CD4-positive, alpha-beta T cell (primary cell): ENCODE results near the gene C18orf32. TPM values are rescaled to one million over a fixed set of nuclear protein-coding genes. Genes with fewer than 3 reads are reported as not detected.
A peak's percentile ranks its signal among the peaks of the same experiment; 100 is the strongest.

ENCODE experiments used
- ATAC-seq: fragments of 200-7000 bp; cut with Tn5 transposase; one replicate; pipeline ENCODE4 v1.10.0; 2022; ENCODE audit warnings: mild to moderate bottlenecking; ENCODE audit not compliant: poor library complexity
- CTCF ChIA-PET: fragments of 350-600 bp; sonication (Branson Sonifier 250); formaldehyde crosslinking; loops from one replicate; lab custom pipeline; 2021; ENCODE audit warnings: antibody characterized with exemption, inconsistent platforms; lab: Charles Lee
- POLR2A ChIA-PET: fragments of 350-600 bp; sonication (Branson Sonifier 250); formaldehyde crosslinking; loops from one replicate; lab custom pipeline; 2021; ENCODE audit warnings: antibody characterized with exemption, inconsistent platforms; lab: Charles Lee
- DNase-seq, 14 experiments: peaks; one replicate each; pipeline ENCODE4 v3.0.0-alpha.2; 2013 to 2020; ENCODE audit warnings: mixed read lengths in 2 of 14
- H3K27ac ChIP-seq, 2 donors: one replicate each; pipeline versions ENCODE4 v1.5.1 to v1.7.0; 2013; ENCODE audit warnings: low read length in 2 of 2, low read depth in 1 of 2, mild to moderate bottlenecking in 1 of 2
- H3K27me3 ChIP-seq, 2 experiments: 1 replicate in 1 of 2; 2 replicates in 1 of 2; pipeline versions ENCODE4 v1.6.1 to v1.7.0; 2013; ENCODE audit warnings: low read length in 2 of 2, control low read depth in 1 of 2, mild to moderate bottlenecking in 1 of 2, moderate library complexity in 1 of 2; ENCODE audit not compliant: insufficient read depth in 2 of 2, control insufficient read depth in 1 of 2
- H3K36me3 ChIP-seq: one replicate; pipeline ENCODE4 v1.6.1; 2013; ENCODE audit warnings: low read length, control low read depth; ENCODE audit not compliant: insufficient read depth
- H3K4me1 ChIP-seq: one replicate; pipeline ENCODE4 v1.6.1; 2013; ENCODE audit warnings: low read length, control low read depth; ENCODE audit not compliant: insufficient read depth
- H3K4me3 ChIP-seq: one replicate; pipeline ENCODE4 v1.5.1; 2013; ENCODE audit warnings: mild to moderate bottlenecking, low read length, moderate library complexity
- H3K9me3 ChIP-seq, 2 experiments: 1 replicate in 1 of 2; 2 replicates in 1 of 2; pipeline versions ENCODE4 v1.6.1 to v1.7.0; 2013; ENCODE audit warnings: low read length in 2 of 2, mild to moderate bottlenecking in 2 of 2, control low read depth in 1 of 2, moderate library complexity in 1 of 2; ENCODE audit not compliant: control insufficient read depth in 1 of 2, insufficient read depth in 1 of 2
- H3K27ac Mint-ChIP-seq: one replicate; pipeline ENCODE4 v1.8.0; 2020; ENCODE audit warnings: mixed read lengths
- H3K27me3 Mint-ChIP-seq: one replicate; pipeline ENCODE4 v1.8.0; 2021; ENCODE audit warnings: mixed read lengths
- H3K36me3 Mint-ChIP-seq: one replicate; pipeline ENCODE4 v1.8.0; 2021; ENCODE audit warnings: low read depth, mixed read lengths
- H3K4me1 Mint-ChIP-seq: one replicate; pipeline ENCODE4 v1.8.0; 2021; ENCODE audit warnings: low read depth, mixed read lengths
- H3K4me3 Mint-ChIP-seq: one replicate; pipeline ENCODE4 v1.8.0; 2020; ENCODE audit warnings: mild to moderate bottlenecking, mixed read lengths
- H3K9me3 Mint-ChIP-seq: one replicate; pipeline ENCODE4 v1.8.0; 2020; ENCODE audit warnings: mixed read lengths
- CTCF ChIP-seq: fragments of 200-600 bp; IDR thresholded peaks from one replicate; pipeline ENCODE4 v1.8.0; 2022; ENCODE audit warnings: antibody characterized with exemption, mild to moderate bottlenecking
- intact Hi-C, 2 experiments: fragments of 100-400 bp; cut with DNase I in 1 of 2; cut with micrococcal nuclease in 1 of 2; formaldehyde crosslinking; loops; one replicate each; pipeline versions ENCODE4 v1.15.1 to v1.9.0; 2023 to 2025; cut with DNase I, micrococcal nuclease
- polyA plus RNA-seq, 2 donors: library from polyadenylated mRNA; unstranded; fragments of 120-200 nt; gene quantifications; one replicate each; pipeline ENCODE4 v1.2.1, GENCODE V29; 2013
- total RNA-seq, 174 experiments: library from RNA in 2 of 174; stranded (reverse) in 2 of 174; gene quantifications; one replicate each; pipeline ENCODE4 v1.2.3 and lab custom pipeline; 2021 to 2026

C18orf32 gene
- total RNA-seq (10 to 100 TPM; 38.2 to 40.1 TPM), total RNA-seq (lab: John Stamatoyannopoulos, UW) (1.9 to 26.5 (median 9.5) reads per million in 172 experiments)
- polyA plus RNA-seq (2013, experiment 1 of 2): 51.9 TPM
- 51.3 TPM for polyA plus RNA-seq (2013, experiment 2 of 2)

- ChIA-PET POLR2A (interaction anchor here (0.6 to 2.8 kb wide), 12 partner anchors 9 to 1547 kb away, joined by 3 to 44 read pairs (median 4); partner anchors contain the start of genes ACAA2, CFAP53, DYM and LIPG), CTCF (interaction anchor here (0.6 to 1.4 kb wide), 7 partner anchors 24 to 795 kb away, joined by 3 read pairs; no protein-coding TSS in a partner anchor)
- H3K4me1 ChIP-seq: peaks cover 51% of the 10 kb centered on the region
- TF ChIP-seq CTCF: no peak
- H3K36me3 ChIP-seq: peaks cover 53% of the 10 kb centered on the region
- no peaks in the 10 kb centered on the region for H3K9me3 Mint-ChIP-seq
- peak within 1 kb of the TSS; percentile 89 for H3K4me3 ChIP-seq
- H3K36me3 Mint-ChIP-seq: peaks cover 82% of the 10 kb centered on the region
- H3K27me3 Mint-ChIP-seq: no peaks in the 10 kb centered on the region
- intact Hi-C loops: loop anchor here (1.0 to 10.0 kb wide), 9 partner anchors 26 to 1688 kb away; partner anchors contain the start of genes DYM (in 2 of the 2), CFAP53 (in 1 of the 2), CTIF (in 1 of the 2) and CXXC1 (in 1 of the 2)
- no peaks in the 10 kb centered on the region for H3K9me3 ChIP-seq
- H3K27ac Mint-ChIP-seq: peak within 1 kb of the TSS; percentile 93
- peak within 1 kb of the TSS; percentile 84 to 89 for H3K27ac ChIP-seq
- peak; percentile 87 for ATAC-seq
- peak; percentile 85 to 96 (median 92) for DNase-seq
- H3K27me3 ChIP-seq: no peaks in the 10 kb centered on the region
- peaks cover 66% of the 10 kb centered on the region for H3K4me1 Mint-ChIP-seq
- H3K4me3 Mint-ChIP-seq: peak within 1 kb of the TSS; percentile 96
Observed at GRCh38 chr18:49486953-49487710, at the start of gene C18orf32. TSS of gene C18orf32 (minus strand) at chr18:49487234. CDS start at chr18:49483748, 3,486 bp downstream.

- H3K36me3 ChIP-seq: no peaks in the 10 kb centered on the region
- no peak overlapping the region for H3K4me3 Mint-ChIP-seq
- H3K4me3 ChIP-seq: no peak overlapping the region
- intact Hi-C loops: no loop called here
- no peak overlapping the region for H3K27ac Mint-ChIP-seq
- no peaks in the 10 kb centered on the region for H3K4me1 ChIP-seq
- no peak for TF ChIP-seq CTCF
- DNase-seq: no peak
- ChIA-PET POLR2A (no interaction called here), CTCF (no interaction called here)
- no peaks in the 10 kb centered on the region for H3K9me3 Mint-ChIP-seq
- H3K4me1 Mint-ChIP-seq: no peaks in the 10 kb centered on the region
- ATAC-seq: no peak
- no peak overlapping the region for H3K27ac ChIP-seq
- peaks cover 0 to 5% of the 10 kb centered on the region in 2 experiments for H3K27me3 ChIP-seq
- no peaks in the 10 kb centered on the region for H3K36me3 Mint-ChIP-seq
- H3K27me3 Mint-ChIP-seq: peaks cover 17% of the 10 kb centered on the region
- peaks cover 4 to 6% of the 10 kb centered on the region in 2 experiments for H3K9me3 ChIP-seq
Observed at GRCh38 chr18:49534846-49535601, 48.0 kb upstream of the C18orf32 start.

- no peak overlapping the region for H3K4me3 Mint-ChIP-seq
- H3K36me3 ChIP-seq: no peaks in the 10 kb centered on the region
- H3K4me1 Mint-ChIP-seq: no peaks in the 10 kb centered on the region
- intact Hi-C loops: no loop called here
- ATAC-seq: no peak
- no peak for DNase-seq
- POLR2A ChIA-PET: interaction anchor here (0.6 kb wide), 1 partner anchor 143 kb away, joined by 3 read pairs; no protein-coding TSS in a partner anchor
- H3K9me3 Mint-ChIP-seq: no peaks in the 10 kb centered on the region
- peaks cover 30% of the 10 kb centered on the region for H3K27me3 Mint-ChIP-seq
- H3K9me3 ChIP-seq: peaks cover 4 to 6% of the 10 kb centered on the region in 2 experiments
- H3K4me3 ChIP-seq: no peak overlapping the region
- H3K27ac Mint-ChIP-seq: no peak overlapping the region
- no peaks in the 10 kb centered on the region for H3K36me3 Mint-ChIP-seq
- peaks cover 0 to 5% of the 10 kb centered on the region in 2 experiments for H3K27me3 ChIP-seq
- CTCF ChIA-PET: no interaction called here
- no peak for TF ChIP-seq CTCF
- H3K27ac ChIP-seq: no peak overlapping the region
- no peaks in the 10 kb centered on the region for H3K4me1 ChIP-seq
Observed at GRCh38 chr18:49531678-49532153, 44.7 kb upstream of the C18orf32 start.
